Cortex of kidney (tissue), 1 donor: ENCODE data around the gene ELP1.

ENCODE experiments used
- DNase-seq: peaks from one replicate; lab custom pipeline; 2025; lab: John Stamatoyannopoulos, UW

ELP1 gene

DNA sequence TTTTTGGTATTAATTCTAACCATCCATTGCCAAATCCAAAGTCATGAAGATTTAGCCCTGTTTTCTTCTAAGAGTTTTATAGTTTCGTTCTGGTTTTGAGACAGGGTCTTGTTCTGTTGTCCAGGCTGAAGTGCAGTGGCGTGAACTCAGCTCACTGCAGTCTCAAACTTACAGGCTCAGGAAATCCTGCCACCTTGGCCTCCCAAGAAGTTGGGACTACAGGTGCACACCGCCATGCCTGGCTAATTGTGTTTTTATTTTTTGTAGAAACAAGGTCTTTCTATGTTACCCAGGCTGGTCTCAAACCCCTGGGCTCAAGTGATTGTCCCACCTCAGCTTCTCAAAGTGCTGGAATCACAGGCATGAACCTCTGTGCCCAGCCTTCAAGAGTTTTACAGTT lies 50.8 kb downstream of the ELP1 start:
- DNase-seq: no peak

DNA sequence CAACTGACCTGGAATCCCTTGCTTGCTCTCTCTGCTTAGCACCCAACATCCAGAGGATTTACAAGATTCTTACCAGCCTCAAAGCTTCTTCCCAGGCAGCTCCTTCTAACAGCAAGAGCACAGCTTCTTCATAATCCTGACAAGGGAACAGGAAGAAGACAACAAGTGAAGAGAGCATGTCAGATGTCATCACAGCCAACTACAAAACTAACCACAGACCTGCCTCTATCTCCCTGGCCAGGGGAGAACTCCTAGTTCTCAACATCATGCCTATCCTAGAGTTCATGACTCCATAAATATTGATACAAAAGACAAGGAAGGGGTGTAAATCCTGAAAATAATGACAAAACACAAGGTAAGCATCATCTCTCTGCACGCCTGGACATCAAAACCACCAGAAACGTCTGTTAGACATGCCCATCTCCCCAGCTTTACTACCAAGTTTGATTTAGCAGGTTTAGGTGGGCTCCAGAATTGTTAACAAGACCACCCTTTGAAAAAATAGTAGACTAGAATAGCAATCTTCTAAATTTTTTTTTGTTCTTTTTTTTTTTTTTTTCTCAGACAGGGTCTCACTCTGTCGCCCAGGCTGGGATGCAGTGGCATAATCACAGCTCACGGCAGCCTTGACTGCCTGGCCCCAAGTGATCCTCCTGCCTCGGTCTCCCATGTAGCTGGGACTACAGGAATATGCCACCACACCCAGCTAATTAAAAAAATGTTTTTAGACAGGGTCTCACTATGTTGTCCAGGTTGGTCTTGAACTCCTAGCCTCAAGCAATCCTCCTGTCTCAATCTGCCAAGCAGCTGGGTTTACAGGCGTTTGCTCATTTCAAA lies 51.7 kb downstream of the ELP1 start:
- DNase-seq: no peak

- DNase-seq: no peak
Measured at GRCh38 chr9:108880738-108881316, 53.1 kb downstream of the ELP1 start.

DNA sequence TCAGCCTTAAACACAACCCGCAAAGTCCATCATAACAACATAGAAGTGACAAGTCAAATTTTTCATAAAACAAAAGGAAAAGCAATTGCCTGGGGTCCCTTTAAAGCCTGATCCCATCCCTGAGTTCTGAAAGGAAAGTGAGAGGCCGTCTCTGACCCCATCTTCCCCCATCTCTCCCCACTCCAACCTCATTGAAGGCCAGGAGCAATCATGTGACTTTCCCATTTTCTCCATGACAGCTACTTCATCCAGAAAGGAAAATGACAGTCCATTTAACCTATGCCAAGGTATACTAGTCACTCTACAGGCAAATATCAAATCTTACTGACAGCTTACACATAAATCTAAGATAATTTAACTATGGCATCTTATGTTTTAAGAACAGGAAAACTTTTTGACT lies 56.4 kb downstream of the ELP1 start:
- no peak for DNase-seq

- DNase-seq: no peak
Measured at GRCh38 chr9:108876425-108876824, 57.5 kb downstream of the ELP1 start.

- no peak for DNase-seq
Measured at GRCh38 chr9:108874058-108874788, 59.7 kb downstream of the ELP1 start.

DNA sequence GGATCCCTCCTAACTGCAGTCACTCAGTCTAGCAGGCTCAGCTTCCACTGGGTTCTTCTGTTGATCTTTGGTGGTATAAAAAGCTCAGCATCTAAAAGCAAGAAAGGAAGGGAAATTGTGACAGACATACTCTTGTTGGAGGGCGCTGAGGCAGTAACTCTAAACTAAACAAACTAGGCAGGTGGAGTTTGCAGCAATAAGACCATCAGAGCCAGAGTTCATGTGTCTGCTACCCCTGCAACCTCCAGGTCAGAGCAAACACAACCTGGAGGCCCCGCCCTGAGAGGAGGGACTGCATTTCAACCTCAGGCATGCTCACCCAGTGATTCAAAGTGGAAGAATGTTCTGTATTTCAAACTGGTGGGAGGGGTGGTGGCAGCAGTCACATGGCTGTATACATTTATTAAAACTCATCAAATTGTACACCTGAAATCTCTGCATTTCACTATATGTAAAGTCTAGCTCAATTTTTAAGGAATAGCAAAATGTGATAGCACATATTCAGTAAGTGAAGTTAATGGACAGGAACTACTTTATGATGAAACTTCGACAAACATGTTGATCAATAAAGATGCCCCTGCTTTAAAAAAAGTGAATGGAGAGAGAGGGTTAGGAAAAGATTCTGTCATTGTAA lies 64.7 kb downstream of the ELP1 start:
- DNase-seq: no peak

DNA sequence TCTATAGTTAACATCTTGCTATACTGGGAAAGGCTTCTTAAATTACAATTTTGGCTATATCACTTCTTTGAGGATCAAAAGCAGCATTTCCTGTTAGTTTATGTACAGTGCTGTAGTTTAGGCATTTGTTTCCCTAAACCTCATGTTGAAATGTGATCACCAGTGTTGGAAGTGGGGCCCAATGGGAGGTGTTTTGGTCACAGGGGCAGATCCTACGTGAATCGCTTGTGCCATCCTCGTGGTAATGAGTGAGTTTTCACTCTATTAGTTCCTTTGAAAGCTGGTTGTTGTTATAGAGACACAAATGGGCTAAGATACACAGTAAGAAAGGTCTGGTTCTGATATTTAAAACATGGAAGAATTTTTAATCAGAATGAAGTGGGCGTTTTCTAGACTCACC lies 66.1 kb downstream of the ELP1 start:
- DNase-seq: no peak

DNA sequence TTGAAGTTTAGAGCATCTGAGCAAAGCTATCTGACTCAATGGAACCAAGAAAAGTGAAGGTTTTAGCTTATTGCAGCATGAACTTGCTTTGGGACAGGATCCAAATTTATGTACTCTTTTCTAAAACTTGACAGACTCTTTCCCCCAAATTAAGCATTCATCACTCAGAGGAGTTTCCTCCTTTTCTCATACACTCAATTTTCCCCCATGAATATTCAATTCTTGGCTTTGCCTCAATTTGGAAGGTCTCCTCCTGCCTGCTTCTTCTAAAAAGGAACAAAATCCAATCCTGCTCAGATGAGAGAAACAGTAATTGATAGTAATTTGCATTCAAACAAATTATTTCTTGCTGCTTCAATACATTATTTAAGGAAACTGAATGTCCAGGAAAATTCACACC lies 66.8 kb downstream of the ELP1 start:
- no peak for DNase-seq

- no peak for DNase-seq
Measured at GRCh38 chr9:108866001-108866420, 67.9 kb downstream of the ELP1 start.

GRCh38 chr9:108865037-108865436 lies 68.9 kb downstream of the ELP1 start:
- no peak for DNase-seq

DNA sequence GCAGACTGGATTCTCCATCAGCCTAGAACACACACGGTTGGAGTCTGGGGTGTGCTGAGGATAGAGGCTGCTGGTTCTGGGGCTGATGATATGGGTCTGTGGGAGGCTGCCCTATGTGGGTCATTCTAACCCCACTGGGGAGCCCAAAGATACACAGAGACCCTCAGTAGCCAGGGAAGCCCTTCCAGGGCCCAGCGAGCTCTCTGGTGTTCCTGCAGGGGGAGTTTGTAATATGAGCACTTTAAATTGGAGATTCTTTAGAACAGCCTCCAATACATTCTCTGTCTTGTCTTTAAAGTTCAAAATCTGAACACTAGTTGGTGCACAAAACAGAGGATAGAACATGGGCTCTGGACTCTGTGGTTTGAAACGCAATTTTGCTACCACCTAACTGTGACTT lies 69.5 kb downstream of the ELP1 start:
- no peak for DNase-seq

- no peak for DNase-seq
Measured at GRCh38 chr9:108863891-108864290, 70.0 kb downstream of the ELP1 start.

DNA sequence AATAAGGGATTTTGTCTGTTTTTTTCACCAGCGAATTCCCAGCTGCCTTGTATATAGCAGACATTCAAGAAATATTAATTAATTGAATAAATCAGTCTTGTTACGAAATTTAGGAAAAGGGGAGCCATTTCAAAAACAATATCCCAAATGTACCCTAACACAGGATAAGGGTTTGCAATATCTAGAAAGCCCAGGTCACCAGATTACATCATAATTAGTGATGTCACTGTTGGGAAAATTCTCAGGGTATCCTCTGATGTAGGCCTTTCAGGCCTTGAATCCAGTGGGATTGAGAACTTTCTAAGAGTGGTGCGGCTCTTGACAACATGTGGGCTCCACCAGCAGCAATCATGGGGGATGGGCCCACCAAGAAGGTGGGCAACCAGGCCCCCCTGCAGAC lies 71.9 kb downstream of the ELP1 start, which contains the start of gene ACTL7A:
ACTL7A (plus strand) TSS at position 270 of the 400 bp plus-strand sequence; CDS start at position 327, 57 bp downstream.
- DNase-seq: no peak

- DNase-seq: no peak
Measured at GRCh38 chr9:108861464-108861863, 72.5 kb downstream of the ELP1 start.

DNA sequence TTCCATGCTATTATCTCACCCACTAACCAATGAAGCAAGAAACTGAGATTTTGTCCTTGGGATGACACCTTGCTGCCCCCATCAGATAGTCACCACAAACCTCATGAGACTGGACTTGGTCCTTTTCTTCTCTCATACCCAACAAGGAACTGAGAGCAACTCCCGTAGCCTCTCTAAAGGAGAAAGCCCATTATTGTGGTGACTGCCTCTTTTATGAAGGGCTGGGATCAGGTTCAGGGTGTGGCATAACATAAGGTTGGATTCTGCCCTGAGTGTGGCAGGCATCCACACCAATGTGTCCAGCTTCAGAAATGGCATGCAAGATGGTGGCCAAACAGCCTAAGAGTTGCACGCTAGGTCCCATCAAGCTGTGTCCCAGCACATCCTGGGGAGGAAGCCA lies 73.2 kb downstream of the ELP1 start:
- DNase-seq: no peak

DNA sequence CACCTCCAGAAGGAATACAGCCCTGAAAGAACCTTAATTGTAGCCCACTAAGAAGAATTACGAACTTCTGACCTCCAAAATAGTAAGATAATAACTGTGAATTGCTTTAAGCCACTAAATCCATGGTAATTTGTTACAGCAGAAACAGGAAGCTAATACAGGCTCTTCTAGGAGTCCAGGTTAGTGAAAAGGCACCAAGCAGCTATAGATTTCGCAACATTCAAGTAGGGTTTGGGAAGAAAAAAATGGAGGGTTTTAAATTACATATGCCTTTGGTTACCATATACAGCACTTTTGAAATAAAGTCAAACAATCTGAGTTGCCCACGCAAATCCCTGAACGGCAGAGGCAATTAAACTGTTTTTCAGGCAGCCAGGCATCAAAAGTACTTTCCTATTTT lies 73.6 kb downstream of the ELP1 start:
- no peak for DNase-seq

DNA sequence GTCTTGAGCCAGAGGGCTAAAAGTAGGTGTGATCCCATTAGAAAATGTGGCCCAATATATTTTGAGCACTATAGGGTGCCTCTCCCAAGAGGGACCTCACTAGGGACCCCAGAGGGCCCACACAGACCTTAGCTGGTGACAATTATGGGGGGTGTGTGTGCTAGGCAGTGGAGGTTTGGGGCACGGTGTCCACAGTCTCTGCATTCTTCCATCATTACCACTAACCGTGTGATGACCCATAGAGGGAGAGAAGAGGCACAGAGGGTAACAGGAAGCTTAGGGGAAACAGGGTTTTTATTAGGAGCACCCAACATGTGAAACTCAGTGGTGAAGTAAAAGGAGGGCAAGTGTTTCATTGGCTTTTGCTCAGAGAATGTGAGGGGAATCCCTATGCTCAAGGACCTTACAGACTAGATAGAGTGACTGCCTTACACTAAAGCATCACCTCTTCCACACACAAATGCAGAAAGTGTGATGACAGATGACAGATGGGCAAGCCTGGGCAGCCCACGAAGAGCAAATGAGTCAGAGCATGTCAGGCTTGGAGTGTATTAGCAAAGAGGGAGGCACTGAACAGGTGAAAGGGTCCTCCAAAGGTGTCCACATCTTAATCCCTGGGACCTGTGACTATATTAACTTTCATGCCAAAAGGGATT lies 74.3 kb downstream of the ELP1 start:
- DNase-seq: no peak

GRCh38 chr9:108857572-108857971 lies 76.4 kb downstream of the ELP1 start:
- no peak for DNase-seq

DNA sequence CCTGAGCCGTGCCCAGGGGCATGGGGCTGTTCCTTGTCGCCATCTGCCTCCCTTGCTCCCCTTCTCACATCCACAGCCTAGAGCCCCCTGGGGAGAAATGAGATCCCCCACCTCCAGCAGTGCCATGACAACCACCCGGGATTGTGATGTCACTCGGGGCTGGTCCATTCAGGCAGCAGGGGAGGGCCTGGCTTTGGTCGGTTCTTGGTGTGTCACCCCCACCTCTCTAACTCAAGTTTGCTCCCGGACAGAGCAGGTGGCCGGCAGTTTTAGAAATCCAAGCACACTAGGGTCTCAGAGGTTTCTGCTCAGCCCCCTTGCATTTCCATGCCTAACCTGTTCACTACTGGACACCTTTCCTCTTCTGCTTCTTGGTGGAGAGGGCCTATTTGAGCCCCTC lies 78.0 kb downstream of the ELP1 start, which contains the start of gene ACTL7B:
ACTL7B (minus strand) TSS at position 99 of the 400 bp plus-strand sequence; CDS start at position 43, 56 bp downstream.
- DNase-seq: no peak

DNA sequence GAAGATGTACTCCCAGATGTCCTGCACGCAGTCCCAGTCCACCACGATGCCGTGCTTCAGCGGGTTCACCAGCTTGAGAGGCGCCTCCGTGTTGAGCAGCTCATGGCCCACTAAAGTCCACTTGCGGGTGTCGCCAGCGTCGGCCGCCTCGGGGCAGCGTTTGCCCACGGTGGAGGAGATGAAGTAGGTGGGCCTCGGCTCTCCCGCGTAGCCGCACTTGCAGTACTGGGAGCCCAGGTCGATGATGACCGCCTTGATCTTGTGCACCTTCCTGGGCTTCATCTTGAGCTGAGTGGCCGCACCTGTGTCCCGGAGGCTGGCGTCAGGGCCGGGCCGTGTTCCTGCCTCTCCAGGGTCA lies 78.4 kb downstream of the ELP1 start:
- DNase-seq: no peak
